Measurements from ENCODE around the gene KIF16B. TPM values are rescaled to one million over a fixed set of nuclear protein-coding genes. Genes with fewer than 3 reads are reported as not detected.

The KIF16B gene
- total RNA-seq, 1 donor from 2014 or later = 9.1 TPM

- CTCF ChIA-PET = no interaction called here
- no peak for TF ChIP-seq CTCF (IDR thresholded peaks at IDR 0.05)
- POLR2A ChIA-PET = no interaction called here
- ATAC-seq (ENCODE audit: low read depth) = no peak
- Mint-ChIP-seq H3K36me3 (ENCODE audit: low read depth) (no peaks in the 10 kb centered on the region), H3K27ac (no peak overlapping the region), H3K4me1 (no peaks in the 10 kb centered on the region), H3K4me3 (no peak overlapping the region), H3K9me3 (peaks cover 4% of the 10 kb centered on the region), H3K27me3 (peaks cover 16% of the 10 kb centered on the region)
- intact Hi-C loops (cut with micrococcal nuclease) = no loop called here
- no peak for DNase-seq
Observed at GRCh38 chr20:16611817-16612216, 38.6 kb upstream of the KIF16B start.

DNA sequence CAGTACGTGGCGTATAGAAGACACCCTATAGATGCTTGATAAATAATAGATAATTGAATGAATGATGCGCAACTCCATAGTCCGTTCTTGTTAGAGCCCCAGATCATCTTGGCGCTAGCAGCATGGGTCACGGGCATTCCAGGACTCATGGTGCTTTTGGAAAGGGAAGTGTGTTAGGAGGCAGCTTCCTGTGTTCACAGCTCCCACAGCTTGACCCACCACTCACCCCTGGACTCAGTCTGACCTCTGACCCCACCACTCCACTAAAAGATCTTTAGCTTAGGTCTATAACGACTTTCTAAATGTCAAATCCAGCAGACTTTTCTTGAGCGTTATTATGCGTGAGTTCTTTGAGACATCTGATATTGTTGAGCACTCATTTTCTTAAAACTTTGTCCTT lies 35.8 kb upstream of the KIF16B start:
- H3K27ac Mint-ChIP-seq = no peak overlapping the region
- no peaks in the 10 kb centered on the region for H3K36me3 Mint-ChIP-seq (ENCODE audit: low read depth)
- POLR2A ChIA-PET = no interaction called here
- TF ChIP-seq CTCF (IDR thresholded peaks at IDR 0.05) = no peak
- intact Hi-C loops (cut with micrococcal nuclease) = no loop called here
- no peak overlapping the region for H3K4me3 Mint-ChIP-seq
- no peaks in the 10 kb centered on the region for H3K9me3 Mint-ChIP-seq
- DNase-seq (no peak), ATAC-seq (ENCODE audit: low read depth) (no peak)
- CTCF ChIA-PET = no interaction called here
- H3K4me1 Mint-ChIP-seq = no peaks in the 10 kb centered on the region
- H3K27me3 Mint-ChIP-seq = peaks cover 13% of the 10 kb centered on the region

DNA sequence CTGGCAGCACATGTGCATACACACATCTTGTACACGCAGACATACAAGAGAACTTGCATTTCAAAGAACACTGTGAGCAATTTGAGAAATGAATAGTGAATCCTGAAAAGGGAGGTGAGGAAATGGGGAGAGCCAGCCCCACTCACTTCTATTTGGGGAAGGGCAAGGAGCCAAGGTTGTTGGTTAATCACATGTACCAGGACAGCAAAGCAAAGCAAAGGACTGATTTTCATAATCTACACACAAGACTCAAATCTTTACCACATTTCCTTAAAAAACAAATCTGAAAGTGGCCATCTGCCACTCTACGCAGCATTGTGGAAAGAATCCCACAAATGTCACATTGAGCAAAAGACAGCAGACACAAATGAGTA lies 35.0 kb upstream of the KIF16B start:
- H3K9me3 Mint-ChIP-seq = no peaks in the 10 kb centered on the region
- TF ChIP-seq CTCF (IDR thresholded peaks at IDR 0.05) = no peak
- H3K27me3 Mint-ChIP-seq = peaks cover 13% of the 10 kb centered on the region
- POLR2A ChIA-PET = no interaction called here
- H3K36me3 Mint-ChIP-seq (ENCODE audit: low read depth) = no peaks in the 10 kb centered on the region
- DNase-seq = no peak
- intact Hi-C loops (cut with micrococcal nuclease) = no loop called here
- ATAC-seq (ENCODE audit: low read depth) = no peak
- H3K4me1 Mint-ChIP-seq = no peaks in the 10 kb centered on the region
- H3K4me3 Mint-ChIP-seq = no peak overlapping the region
- CTCF ChIA-PET = no interaction called here
- no peak overlapping the region for H3K27ac Mint-ChIP-seq

GRCh38 chr20:16607364-16608276 lies 34.4 kb upstream of the KIF16B start:
- TF ChIP-seq CTCF (IDR thresholded peaks at IDR 0.05) = no peak
- POLR2A ChIA-PET = no interaction called here

GRCh38 chr20:16606468-16607070 lies 33.3 kb upstream of the KIF16B start:
- DNase-seq (no peak), ATAC-seq (ENCODE audit: low read depth) (no peak)
- Mint-ChIP-seq H3K36me3 (ENCODE audit: low read depth) (no peaks in the 10 kb centered on the region), H3K4me1 (no peaks in the 10 kb centered on the region), H3K27me3 (peaks cover 16% of the 10 kb centered on the region), H3K9me3 (no peaks in the 10 kb centered on the region), H3K27ac (no peak overlapping the region), H3K4me3 (no peak overlapping the region)
- TF ChIP-seq CTCF (IDR thresholded peaks at IDR 0.05) = no peak
- ChIA-PET POLR2A (no interaction called here), CTCF (no interaction called here)
- intact Hi-C loops (cut with micrococcal nuclease) = no loop called here

More at GRCh38 chr20:16607364-16608276, 34.4 kb upstream of the KIF16B start:
- CTCF ChIA-PET = no interaction called here
- Mint-ChIP-seq H3K9me3 (no peaks in the 10 kb centered on the region), H3K4me1 (no peaks in the 10 kb centered on the region), H3K27ac (no peak overlapping the region), H3K27me3 (peaks cover 13% of the 10 kb centered on the region), H3K4me3 (no peak overlapping the region), H3K36me3 (ENCODE audit: low read depth) (no peaks in the 10 kb centered on the region)
- ATAC-seq (ENCODE audit: low read depth) = no peak
- intact Hi-C loops (cut with micrococcal nuclease) = no loop called here
- no peak for DNase-seq

All from activated B cell treated with CpG ODN at 0.5 μM for 24 hours (primary cell).